GM18858 (cell line): ENCODE data around the gene KYNU.
"Not testable (repeated sequence)": the region's sequence is repeated elsewhere in the genome, so short reads cannot be mapped to it uniquely, and the experiment has no call there.

Experiments
- ATAC-seq: cut with Tn5 transposase; IDR thresholded peaks from one replicate; pipeline ENCODE4 v1.9.1; 2021; ENCODE audit not compliant: unreplicated experiment

The KYNU gene

GRCh38 chr2:142877216-142877838 is at the start of gene KYNU:
Gene KYNU, plus strand, starts transcription at chr2:142877664. Its CDS starts 7,704 bp downstream, at chr2:142885368.
- ATAC-seq, result peak; percentile 51

GRCh38 chr2:142834021-142834420 is 43.4 kb upstream of the KYNU start:
- no peak for ATAC-seq

GRCh38 chr2:142840436-142840835 is 37.0 kb upstream of the KYNU start:
- no peak for ATAC-seq

- ATAC-seq, result no peak
Measured at GRCh38 chr2:142841788-142842187, 35.7 kb upstream of the KYNU start.

- no peak for ATAC-seq
Measured at GRCh38 chr2:142842369-142842768, 35.1 kb upstream of the KYNU start.

- no peak for ATAC-seq
Measured at GRCh38 chr2:142843731-142844130, 33.7 kb upstream of the KYNU start.

GRCh38 chr2:142848023-142848606 is 29.3 kb upstream of the KYNU start:
- ATAC-seq, result no peak

GRCh38 chr2:142849820-142850219 is 27.6 kb upstream of the KYNU start:
- ATAC-seq, result no peak

- ATAC-seq, result no peak
Measured at GRCh38 chr2:142853912-142854311, 23.6 kb upstream of the KYNU start.

GRCh38 chr2:142857256-142858164 is 20.0 kb upstream of the KYNU start:
- no peak for ATAC-seq

GRCh38 chr2:142858961-142859360 is 18.5 kb upstream of the KYNU start:
- ATAC-seq, result no peak

- ATAC-seq, result no peak
Measured at GRCh38 chr2:142862299-142862698, 15.2 kb upstream of the KYNU start.

GRCh38 chr2:142862847-142863246 is 14.6 kb upstream of the KYNU start:
- ATAC-seq, result no peak

- no peak for ATAC-seq
Measured at GRCh38 chr2:142863485-142863961, 13.9 kb upstream of the KYNU start.

GRCh38 chr2:142864605-142865004 is 12.9 kb upstream of the KYNU start:
- ATAC-seq, result not testable (repeated sequence)

- peak; percentile 95 for ATAC-seq
Measured at GRCh38 chr2:142865924-142866323, 11.5 kb upstream of the KYNU start.

- ATAC-seq, result no peak
Measured at GRCh38 chr2:142866426-142866825, 11.0 kb upstream of the KYNU start.

GRCh38 chr2:142867136-142867535 is 10.3 kb upstream of the KYNU start:
- ATAC-seq, result no peak

GRCh38 chr2:142868229-142868762 is 9.2 kb upstream of the KYNU start:
- ATAC-seq, result no peak

GRCh38 chr2:142869065-142869460 is 8.4 kb upstream of the KYNU start:
- not testable (repeated sequence) for ATAC-seq

GRCh38 chr2:142869461-142870106 is 7.9 kb upstream of the KYNU start:
- ATAC-seq, result no peak
